HEK293T (cell line): ENCODE results near the gene HOXA10.

Source experiments
- CTCF ChIA-PET: fragments of 350-600 bp; formaldehyde crosslinking; extraction: SDS; loops from one replicate; lab custom pipeline; 2021; ENCODE audit warnings: antibody characterized with exemption, inconsistent platforms; lab: Yijun Ruan, JAX
- POLR2A ChIA-PET: fragments of 350-600 bp; formaldehyde crosslinking; extraction: SDS; loops from one replicate; lab custom pipeline; 2020; ENCODE audit warnings: antibody characterized with exemption, inconsistent platforms; lab: Yijun Ruan, JAX
- DNase-seq: peaks from one replicate; pipeline ENCODE4 v3.0.0; 2012; ENCODE audit warnings: mixed read lengths; ENCODE audit errors: extremely low spot score
- ARNT ChIP-seq: fragments of 450-650 bp; IDR thresholded peaks from 2 replicates; pipeline ENCODE4 v1.6.1; 2017; ENCODE audit warnings: mild to moderate bottlenecking
- BHLHE40 ChIP-seq: fragments of 450-650 bp; IDR thresholded peaks from 2 replicates; pipeline ENCODE4 v1.6.1; 2016; ENCODE audit warnings: mild to moderate bottlenecking, moderate library complexity, borderline replicate concordance
- CTBP1 ChIP-seq: fragments of 450-650 bp; IDR thresholded peaks from 2 replicates; pipeline ENCODE4 v1.6.1; 2016; ENCODE audit warnings: borderline replicate concordance
- ELF4 ChIP-seq: fragments of 450-650 bp; IDR thresholded peaks from 2 replicates; pipeline ENCODE4 v1.6.1; 2017; ENCODE audit warnings: antibody characterized with exemption
- FOXA1 ChIP-seq: fragments of 450-650 bp; IDR thresholded peaks from 2 replicates; pipeline ENCODE4 v1.6.1; 2016; ENCODE audit warnings: mild to moderate bottlenecking
- FOXK2 ChIP-seq: fragments of 450-650 bp; IDR thresholded peaks from 2 replicates; pipeline ENCODE4 v1.6.1; 2016; ENCODE audit warnings: mild to moderate bottlenecking
- FOXM1 ChIP-seq: fragments of 450-650 bp; IDR thresholded peaks from 2 replicates; pipeline ENCODE4 v1.6.1; 2017; ENCODE audit warnings: mild to moderate bottlenecking, borderline replicate concordance
- HDGF ChIP-seq: fragments of 450-650 bp; IDR thresholded peaks from 2 replicates; pipeline ENCODE4 v1.6.1; 2017; ENCODE audit warnings: antibody characterized with exemption, borderline replicate concordance
- L3MBTL2 ChIP-seq: fragments of 450-650 bp; conservative IDR thresholded peaks from 2 replicates; pipeline ENCODE4 v1.6.1; 2016; ENCODE audit warnings: mild to moderate bottlenecking
- LEF1 ChIP-seq: fragments of 450-650 bp; IDR thresholded peaks from 2 replicates; pipeline ENCODE4 v1.6.1; 2017; ENCODE audit warnings: mild to moderate bottlenecking, borderline replicate concordance
- NFRKB ChIP-seq: fragments of 450-650 bp; IDR thresholded peaks from 2 replicates; pipeline ENCODE4 v1.6.1; 2016; ENCODE audit warnings: mild to moderate bottlenecking, moderate library complexity
- SP1 ChIP-seq: fragments of 450-650 bp; IDR thresholded peaks from 2 replicates; pipeline ENCODE4 v1.6.1; 2017
- SUZ12 ChIP-seq: fragments of 450-650 bp; IDR thresholded peaks from 2 replicates; pipeline ENCODE4 v1.6.1; 2016; ENCODE audit warnings: mild to moderate bottlenecking
- TARDBP ChIP-seq: fragments of 450-650 bp; IDR thresholded peaks from 2 replicates; pipeline ENCODE4 v1.6.1; 2016
- ZNF384 ChIP-seq: fragments of 450-650 bp; IDR thresholded peaks from 2 replicates; pipeline ENCODE4 v1.6.1; 2016
- TF ChIP-seq, protein P1 (sequence below): fragments of 450-650 bp; IDR thresholded peaks from 2 replicates; pipeline ENCODE4 v1.6.1; 2016

The HOXA10 gene

DNA sequence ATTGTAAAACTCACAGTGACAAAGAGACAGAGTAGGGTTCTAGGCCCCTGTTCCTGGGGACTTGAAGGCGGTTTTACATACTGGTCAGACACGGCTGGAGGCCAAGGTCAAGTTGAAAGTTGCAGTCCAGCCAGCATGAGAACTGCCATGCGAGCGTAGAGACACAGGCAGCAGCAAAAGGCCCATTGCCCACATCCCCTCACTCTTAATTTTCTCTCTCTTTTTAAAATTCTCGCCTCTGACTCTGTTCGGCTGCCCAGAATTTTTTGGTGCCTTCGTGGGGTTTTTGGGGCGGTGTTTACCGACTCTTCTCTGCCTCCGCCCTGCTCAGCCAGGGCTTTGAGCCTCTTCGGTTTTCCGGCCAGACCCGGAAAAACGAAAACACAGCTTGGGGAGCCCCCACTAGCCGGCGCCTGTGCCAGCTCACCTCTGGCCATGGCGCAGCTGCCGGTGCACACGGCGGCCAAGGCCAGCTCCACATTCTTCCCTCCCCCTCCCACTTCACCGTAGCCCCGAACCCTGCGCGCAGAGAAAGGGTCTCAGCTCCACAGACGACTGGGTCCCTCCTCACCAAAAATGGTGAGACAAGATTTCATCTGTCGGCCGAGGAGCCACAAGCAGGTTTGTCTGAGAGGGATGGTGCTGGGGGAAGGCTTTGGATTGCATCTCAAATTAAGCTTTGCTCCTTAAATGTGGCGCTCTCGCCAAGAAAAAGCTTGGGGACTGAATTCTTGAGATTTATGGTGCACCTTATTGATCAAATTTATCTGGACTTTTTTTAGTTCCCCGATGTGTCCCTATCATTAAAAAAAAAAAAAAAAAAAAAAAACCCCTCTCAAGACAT, 28.1 kb upstream of the HOXA10 start:
- no peak for DNase-seq
- ChIA-PET CTCF (no interaction called here), POLR2A (interaction anchor here (0.9 kb wide), 1 partner anchor 10 kb away, joined by 3 read pairs; no protein-coding TSS in a partner anchor)
- no peak for TF ChIP-seq FOXM1
- TF ChIP-seq, protein P1, sequence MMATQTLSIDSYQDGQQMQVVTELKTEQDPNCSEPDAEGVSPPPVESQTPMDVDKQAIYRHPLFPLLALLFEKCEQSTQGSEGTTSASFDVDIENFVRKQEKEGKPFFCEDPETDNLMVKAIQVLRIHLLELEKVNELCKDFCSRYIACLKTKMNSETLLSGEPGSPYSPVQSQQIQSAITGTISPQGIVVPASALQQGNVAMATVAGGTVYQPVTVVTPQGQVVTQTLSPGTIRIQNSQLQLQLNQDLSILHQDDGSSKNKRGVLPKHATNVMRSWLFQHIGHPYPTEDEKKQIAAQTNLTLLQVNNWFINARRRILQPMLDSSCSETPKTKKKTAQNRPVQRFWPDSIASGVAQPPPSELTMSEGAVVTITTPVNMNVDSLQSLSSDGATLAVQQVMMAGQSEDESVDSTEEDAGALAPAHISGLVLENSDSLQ: no peak
- no peak for TF ChIP-seq SP1
- TF ChIP-seq BHLHE40: no peak
- TF ChIP-seq L3MBTL2: no peak
- no peak for TF ChIP-seq NFRKB
- TF ChIP-seq FOXA1: no peak
- TF ChIP-seq ZNF384: no peak
- TF ChIP-seq LEF1: no peak
- TF ChIP-seq TARDBP: no peak
- TF ChIP-seq SUZ12: no peak
- TF ChIP-seq FOXK2: no peak
- TF ChIP-seq ELF4: no peak
- TF ChIP-seq HDGF: no peak
- TF ChIP-seq ARNT: no peak
- TF ChIP-seq CTBP1: no peak

DNA sequence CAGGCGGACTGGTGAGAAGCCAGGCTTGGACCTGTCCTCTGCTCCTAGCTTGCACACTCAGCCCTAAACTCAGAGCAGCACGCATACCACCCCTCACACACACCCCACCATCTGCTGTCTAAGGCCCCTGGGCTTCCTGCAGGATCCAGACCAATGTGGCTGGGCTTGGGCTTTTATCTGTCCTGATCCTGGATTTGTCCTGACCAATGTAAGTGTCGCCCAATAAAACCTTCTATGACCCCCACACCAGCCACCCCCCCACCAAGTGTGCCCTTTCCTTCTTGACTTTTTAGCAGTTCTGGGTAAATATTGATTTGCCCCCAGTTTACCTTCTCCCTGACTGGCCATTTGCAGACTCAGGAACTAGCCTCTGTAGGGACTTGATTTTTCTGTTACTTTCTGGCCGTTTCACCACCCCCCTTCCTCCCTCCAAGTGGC, 27.5 kb upstream of the HOXA10 start:
- CTCF ChIA-PET: no interaction called here
- TF ChIP-seq CTBP1 (no peak), NFRKB (no peak), FOXM1 (no peak), ZNF384 (no peak), LEF1 (no peak), HDGF (no peak), FOXK2 (no peak), L3MBTL2 (no peak), FOXA1 (no peak), ELF4 (no peak), BHLHE40 (no peak), TARDBP (no peak), ARNT (no peak), SUZ12 (no peak)
- TF ChIP-seq, protein P1: no peak
- DNase-seq: no peak
- POLR2A ChIA-PET: interaction anchor here (4.8 kb wide), 1 partner anchor 14 kb away, joined by 48 read pairs; the partner anchor contains the start of gene HOXA11

DNA sequence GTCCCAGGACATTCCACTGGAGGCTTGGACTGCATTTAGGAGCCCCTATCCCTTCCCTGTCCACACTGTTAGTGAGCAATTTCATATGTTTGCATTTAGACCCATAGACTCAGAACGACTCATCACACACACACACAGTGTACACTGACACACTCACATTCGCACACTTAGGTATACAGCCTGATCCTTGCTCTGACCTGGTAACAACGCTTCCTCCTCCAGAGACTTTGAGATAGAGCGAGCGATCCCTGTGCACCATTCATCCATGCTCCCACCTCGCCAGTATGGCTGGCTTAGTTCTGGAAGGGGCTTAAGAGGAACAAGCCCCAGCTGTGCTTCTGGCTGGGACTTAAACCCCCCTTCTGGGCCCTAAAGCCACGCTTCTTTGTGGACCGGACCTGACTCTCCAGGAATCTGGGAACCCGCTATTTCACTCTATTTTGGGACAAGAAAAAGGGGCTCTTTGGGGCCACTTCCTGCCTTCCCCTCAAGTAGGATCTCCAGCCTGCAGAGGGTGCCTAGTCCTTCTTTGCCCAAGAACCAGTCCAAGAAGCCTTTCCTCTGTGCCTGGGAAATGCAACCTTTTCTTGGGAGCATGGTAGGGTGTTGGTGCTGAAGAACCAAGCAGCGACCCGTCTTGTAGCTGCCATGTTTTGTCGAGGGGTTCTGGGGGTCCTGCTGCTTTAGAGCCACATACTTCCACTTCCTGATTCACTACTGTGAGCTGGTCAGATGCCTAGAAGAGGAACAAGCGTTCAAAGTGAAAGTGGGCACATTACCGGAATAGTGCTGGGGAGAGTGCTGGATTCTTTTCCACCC, 26.9 kb upstream of the HOXA10 start:
- CTCF ChIA-PET: interaction anchor here (1.0 to 1.3 kb wide), 3 partner anchors 9 to 21 kb away, joined by 3 to 4 read pairs (median 3); partner anchors contain the start of gene HOXA11
- no peak for TF ChIP-seq SP1
- no peak for TF ChIP-seq LEF1
- no peak for TF ChIP-seq ZNF384
- no peak for TF ChIP-seq ELF4
- no peak for TF ChIP-seq HDGF
- TF ChIP-seq NFRKB: no peak
- TF ChIP-seq SUZ12: no peak
- no peak for TF ChIP-seq FOXK2
- TF ChIP-seq FOXA1: no peak
- TF ChIP-seq L3MBTL2: no peak
- TF ChIP-seq, protein P1: no peak
- TF ChIP-seq FOXM1: no peak
- no peak for TF ChIP-seq CTBP1
- TF ChIP-seq ARNT: no peak
- POLR2A ChIA-PET: interaction anchor here (1.0 to 4.8 kb wide), 3 partner anchors 8 to 14 kb away, joined by 4 to 48 read pairs (median 5); partner anchors contain the start of gene HOXA11
- no peak for DNase-seq

DNA sequence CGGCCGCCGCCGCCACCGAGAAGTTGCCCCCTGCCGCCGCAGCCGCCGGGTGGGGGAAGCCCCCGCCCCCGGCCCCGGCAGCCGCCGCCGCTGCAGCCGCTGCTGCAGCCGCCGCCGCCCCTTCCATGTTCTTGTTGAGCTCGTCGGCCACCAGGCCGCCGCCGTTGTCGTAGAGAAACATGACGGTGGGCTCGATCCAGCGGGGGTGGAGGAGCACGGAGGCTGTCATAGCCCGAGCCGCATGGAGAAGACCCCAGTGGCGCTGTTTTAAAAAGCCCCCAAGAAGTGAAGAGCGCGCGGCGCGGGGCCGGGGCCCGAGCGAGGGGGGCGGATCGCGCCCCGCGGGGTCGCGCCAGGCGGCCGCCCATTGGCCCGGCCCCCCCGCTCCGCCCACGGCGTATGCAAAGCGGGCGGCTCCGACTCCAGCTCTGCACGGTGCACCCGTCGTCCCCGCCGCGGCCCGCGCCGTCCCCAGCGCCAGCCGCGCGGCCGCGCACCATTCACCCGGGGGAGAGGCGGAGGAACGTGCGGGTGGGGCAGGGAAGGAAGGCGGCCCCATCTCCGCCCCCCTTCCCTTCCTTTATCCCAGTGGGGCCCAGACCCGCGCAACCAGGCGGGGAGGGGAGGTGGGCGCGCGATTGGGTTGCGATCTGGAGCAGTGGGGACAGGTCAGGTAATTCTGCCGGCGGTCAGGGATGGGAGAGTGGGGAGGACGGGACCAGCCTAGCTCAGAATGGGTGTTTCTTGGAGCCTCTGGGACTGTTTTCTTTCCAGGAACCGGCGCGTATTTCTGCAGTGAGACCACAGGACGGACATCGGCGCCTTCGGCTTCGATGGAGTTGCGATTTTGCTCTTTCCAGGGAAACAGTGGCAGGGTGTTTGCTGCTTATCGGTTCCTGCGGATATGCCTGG, 26.0 kb upstream of the HOXA10 start, which contains the start of gene HOXA13:
Gene HOXA13 (minus strand): TSS at position 243 of the 912 bp plus-strand sequence. CDS start 14 bp downstream, at position 229.
- peak; percentile 78 for DNase-seq
- ChIA-PET CTCF (interaction anchor here (0.7 to 2.0 kb wide), 7 partner anchors 10 to 575 kb away, joined by 3 to 7 read pairs (median 3); partner anchors contain the start of gene HOXA11), POLR2A (interaction anchor here (0.5 to 4.8 kb wide), 8 partner anchors 8 to 1002 kb away, joined by 3 to 48 read pairs (median 4); partner anchors contain the start of gene HOXA11)
- TF ChIP-seq L3MBTL2: no peak
- no peak for TF ChIP-seq SP1
- no peak for TF ChIP-seq TARDBP
- TF ChIP-seq HDGF: no peak
- no peak for TF ChIP-seq NFRKB
- TF ChIP-seq, protein P1: no peak
- TF ChIP-seq ARNT: no peak
